C4-2B (cell line): Measurements from ENCODE around the gene CRACR2A.
A peak's percentile ranks its signal among the peaks of the same experiment; 100 is the strongest.

Source experiments
- H3K27ac ChIP-seq: fragments of 450-650 bp; 2 replicates; pipeline ENCODE4 v1.5.1; 2017
- ZFX ChIP-seq: fragments of 450-650 bp; IDR thresholded peaks from 2 replicates; pipeline ENCODE4 v1.6.1; 2017
- TF ChIP-seq, protein P1 (sequence below): fragments of 450-650 bp; conservative IDR thresholded peaks from 2 replicates; pipeline ENCODE4 v1.5.1; 2017; ENCODE audit warnings: mild to moderate bottlenecking

Gene CRACR2A

DNA sequence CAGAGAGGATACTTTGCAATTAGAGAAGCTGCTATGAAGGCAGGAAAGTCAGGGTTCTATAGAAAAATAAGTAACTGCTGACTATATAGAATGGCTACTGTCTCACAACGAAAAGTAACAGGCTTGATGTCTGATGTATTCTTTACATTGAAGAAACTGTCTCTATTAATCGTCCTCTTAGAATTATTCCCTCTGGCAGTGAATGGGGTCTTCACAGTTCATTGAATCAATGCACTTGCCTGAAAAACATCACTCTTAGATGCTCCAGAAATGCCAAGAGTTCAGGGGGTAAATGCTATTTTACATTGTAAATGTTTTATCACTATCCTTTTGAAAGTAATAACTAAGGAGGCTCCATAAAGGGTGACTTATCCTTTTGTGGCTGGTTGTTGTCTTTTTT is 37.7 kb upstream of the CRACR2A start:
- TF ChIP-seq ZFX: no peak
- TF ChIP-seq, protein P1, sequence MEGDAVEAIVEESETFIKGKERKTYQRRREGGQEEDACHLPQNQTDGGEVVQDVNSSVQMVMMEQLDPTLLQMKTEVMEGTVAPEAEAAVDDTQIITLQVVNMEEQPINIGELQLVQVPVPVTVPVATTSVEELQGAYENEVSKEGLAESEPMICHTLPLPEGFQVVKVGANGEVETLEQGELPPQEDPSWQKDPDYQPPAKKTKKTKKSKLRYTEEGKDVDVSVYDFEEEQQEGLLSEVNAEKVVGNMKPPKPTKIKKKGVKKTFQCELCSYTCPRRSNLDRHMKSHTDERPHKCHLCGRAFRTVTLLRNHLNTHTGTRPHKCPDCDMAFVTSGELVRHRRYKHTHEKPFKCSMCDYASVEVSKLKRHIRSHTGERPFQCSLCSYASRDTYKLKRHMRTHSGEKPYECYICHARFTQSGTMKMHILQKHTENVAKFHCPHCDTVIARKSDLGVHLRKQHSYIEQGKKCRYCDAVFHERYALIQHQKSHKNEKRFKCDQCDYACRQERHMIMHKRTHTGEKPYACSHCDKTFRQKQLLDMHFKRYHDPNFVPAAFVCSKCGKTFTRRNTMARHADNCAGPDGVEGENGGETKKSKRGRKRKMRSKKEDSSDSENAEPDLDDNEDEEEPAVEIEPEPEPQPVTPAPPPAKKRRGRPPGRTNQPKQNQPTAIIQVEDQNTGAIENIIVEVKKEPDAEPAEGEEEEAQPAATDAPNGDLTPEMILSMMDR: no peak
- H3K27ac ChIP-seq: no peak overlapping the region; the same call in 1 of the 2 replicates

DNA sequence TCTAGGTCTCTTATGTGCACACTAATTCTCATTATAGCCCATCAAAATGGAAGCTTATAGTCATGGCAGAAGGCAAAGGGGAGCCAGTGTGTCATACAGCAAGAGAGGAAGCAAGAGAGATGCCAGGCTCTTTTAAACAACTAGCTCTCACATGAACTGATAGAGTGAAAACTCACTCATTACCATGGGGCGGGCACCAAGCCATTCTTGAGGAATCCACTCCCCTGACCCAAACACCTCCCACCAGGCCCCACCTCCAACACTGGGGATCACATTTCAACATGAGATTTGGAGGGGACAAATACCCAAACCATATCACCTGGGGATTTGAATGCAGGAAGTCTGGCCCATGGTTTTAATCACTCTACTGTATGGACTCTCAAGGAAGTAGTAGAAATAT is 36.9 kb upstream of the CRACR2A start:
- peak overlapping the region; percentile 14; the same call in 1 of the 2 replicates for H3K27ac ChIP-seq
- TF ChIP-seq, protein P1: no peak
- no peak for TF ChIP-seq ZFX

DNA sequence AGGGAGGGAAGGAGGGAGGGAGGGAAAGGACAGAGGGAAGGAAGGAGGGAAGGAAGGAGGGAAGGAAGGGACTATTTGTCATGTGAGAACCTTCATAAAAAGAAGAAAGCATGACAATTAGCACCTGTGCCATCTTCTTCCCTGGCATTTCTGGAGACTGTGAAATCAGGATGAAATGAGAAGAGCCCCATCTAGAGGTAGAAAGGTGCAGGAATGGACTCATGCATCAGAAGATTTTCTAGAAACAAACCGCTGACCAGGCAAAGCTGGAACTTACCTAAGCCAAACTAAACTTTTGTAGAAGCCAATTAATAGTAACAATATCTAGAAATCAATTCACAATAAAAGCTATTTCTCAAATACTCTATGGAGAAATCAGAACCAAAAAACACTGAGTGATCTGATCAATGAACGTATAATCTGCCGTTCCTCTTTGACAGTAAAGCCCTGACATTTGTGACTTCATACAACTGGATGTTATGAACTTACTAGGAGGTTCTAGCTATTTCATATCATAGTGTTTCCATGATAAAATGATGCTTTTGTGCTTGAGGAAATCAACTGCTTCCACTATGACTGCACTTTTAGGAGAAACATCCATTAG is 24.4 kb upstream of the CRACR2A start:
- no peak for TF ChIP-seq ZFX
- TF ChIP-seq, protein P1: peak; percentile 83
- no peak overlapping the region for H3K27ac ChIP-seq

DNA sequence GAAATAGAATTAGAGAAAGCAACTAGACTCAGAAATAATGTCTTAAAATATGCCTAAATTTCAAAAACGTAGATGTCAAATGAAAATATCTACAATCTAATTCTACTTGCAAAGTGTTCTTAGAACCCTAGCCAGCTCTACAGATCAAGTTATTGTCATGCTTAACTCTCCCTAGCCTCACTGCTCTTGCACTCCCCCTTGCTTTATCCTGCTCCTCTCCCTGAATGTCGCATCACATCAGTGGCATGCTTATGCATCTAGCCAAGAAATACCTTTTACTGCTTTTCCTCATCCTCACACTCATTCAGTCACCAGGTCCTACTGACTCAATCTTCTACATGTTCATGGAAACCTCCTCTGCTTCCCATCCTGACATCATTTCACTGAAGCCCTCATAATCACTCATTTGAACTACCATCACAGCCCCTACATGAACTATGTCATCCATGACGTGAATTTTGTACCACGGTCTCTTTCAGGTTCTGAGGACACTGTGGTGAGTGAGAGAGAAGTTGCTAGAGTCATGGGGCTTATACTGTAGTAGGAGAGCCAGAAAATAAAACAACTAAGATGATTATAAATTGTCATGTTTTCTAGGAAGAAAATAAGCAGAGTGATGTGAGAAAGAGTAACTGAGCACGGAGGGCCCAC is 22.6 kb upstream of the CRACR2A start:
- no peak for TF ChIP-seq ZFX
- TF ChIP-seq, protein P1: no peak
- H3K27ac ChIP-seq: no peak overlapping the region

DNA sequence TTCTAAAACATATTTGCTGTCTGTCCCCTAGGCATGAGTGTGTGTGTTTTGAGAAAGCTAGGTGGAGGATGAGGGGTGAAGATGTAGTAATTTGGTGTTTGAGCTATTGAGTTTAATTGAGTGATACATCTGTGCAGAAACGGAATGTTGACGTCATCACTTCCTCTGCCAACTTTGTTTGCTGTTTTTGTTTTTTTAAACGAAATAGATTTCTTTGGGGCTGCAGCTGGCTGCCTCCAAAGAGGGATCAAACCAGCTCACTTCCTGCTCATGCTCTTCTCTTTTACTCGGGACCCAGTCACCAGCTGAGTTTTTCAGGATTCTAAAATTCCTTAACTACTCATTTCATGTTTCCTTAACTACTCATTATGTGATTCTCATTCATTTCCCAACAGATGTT is 19.5 kb upstream of the CRACR2A start:
- H3K27ac ChIP-seq: no peak overlapping the region
- TF ChIP-seq, protein P1: no peak
- no peak for TF ChIP-seq ZFX

DNA sequence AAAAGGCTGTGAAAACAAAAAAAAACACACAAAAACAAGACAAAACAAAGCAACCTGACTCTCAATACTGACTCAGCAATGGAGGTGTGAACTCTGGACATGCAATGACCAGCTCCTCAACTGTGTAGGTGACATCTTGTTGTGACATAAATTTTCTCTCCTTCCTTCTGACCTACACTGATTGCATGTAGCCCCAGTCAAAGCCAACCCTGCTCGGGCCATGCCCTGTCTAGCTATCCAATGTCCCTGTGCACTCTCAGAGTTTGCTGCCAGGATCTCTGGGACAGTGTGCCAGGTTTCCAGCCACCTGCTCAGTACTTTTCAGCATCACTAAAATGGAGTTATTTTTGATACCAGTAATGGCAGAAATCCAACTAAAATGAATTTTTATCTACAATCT is 18.9 kb upstream of the CRACR2A start:
- TF ChIP-seq ZFX: no peak
- TF ChIP-seq, protein P1: no peak
- no peak overlapping the region for H3K27ac ChIP-seq

DNA sequence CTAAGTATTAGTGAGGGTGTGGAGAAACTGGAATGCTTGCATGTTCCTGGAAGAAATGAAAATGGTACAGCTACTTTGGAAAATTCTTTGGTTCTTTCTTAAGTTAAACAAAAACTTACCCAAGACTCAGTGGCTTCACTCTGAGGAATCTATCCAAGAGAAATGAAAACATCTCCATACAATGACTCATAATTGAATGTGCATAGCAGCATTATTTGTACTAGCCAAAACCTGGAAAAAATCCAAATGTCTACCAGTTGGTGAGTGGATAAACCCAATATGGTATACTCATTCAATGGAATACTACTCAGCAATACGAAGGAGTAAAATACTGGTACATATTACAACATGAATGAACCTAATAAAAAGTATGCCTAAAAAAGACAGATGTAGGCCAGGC is 18.0 kb upstream of the CRACR2A start:
- H3K27ac ChIP-seq: no peak overlapping the region
- TF ChIP-seq, protein P1: no peak
- no peak for TF ChIP-seq ZFX
